ENCODE measurements around the gene ACTL7A.
"Not testable (repeated sequence)": the region's sequence is repeated elsewhere in the genome, so short reads cannot be mapped to it uniquely, and the experiment has no call there.

The ACTL7A gene

GRCh38 chr9:108880738-108881316 lies 18.8 kb downstream of the ACTL7A start:
- no peak for DNase-seq

GRCh38 chr9:108882052-108882888 lies 20.2 kb downstream of the ACTL7A start:
- DNase-seq: no peak

- no peak for DNase-seq
These were observed 21.0 kb downstream of the ACTL7A start for GRCh38 chr9:108883085-108883484.

- no peak for DNase-seq
These were observed 22.6 kb downstream of the ACTL7A start for GRCh38 chr9:108884701-108885100.

- DNase-seq: no peak
These were observed 23.7 kb downstream of the ACTL7A start for GRCh38 chr9:108885643-108886348.

- not testable (repeated sequence) for DNase-seq
These were observed 24.7 kb downstream of the ACTL7A start for GRCh38 chr9:108886594-108887271.

- DNase-seq: no peak
These were observed 27.6 kb downstream of the ACTL7A start for GRCh38 chr9:108889649-108890067.

GRCh38 chr9:108894225-108894997 lies 32.3 kb downstream of the ACTL7A start:
- no peak for DNase-seq

- DNase-seq: no peak
These were observed 35.4 kb downstream of the ACTL7A start for GRCh38 chr9:108897324-108898096.

- DNase-seq: not testable (repeated sequence)
These were observed 37.1 kb downstream of the ACTL7A start for GRCh38 chr9:108899023-108899695.

GRCh38 chr9:108900176-108900575 lies 38.1 kb downstream of the ACTL7A start:
- DNase-seq: no peak

GRCh38 chr9:108903420-108904103 lies 41.5 kb downstream of the ACTL7A start:
- no peak for DNase-seq

GRCh38 chr9:108904161-108904560 lies 42.1 kb downstream of the ACTL7A start:
- DNase-seq: no peak

- DNase-seq: no peak
These were observed 43.4 kb downstream of the ACTL7A start for GRCh38 chr9:108905494-108905893.

- DNase-seq: no peak
These were observed 48.3 kb downstream of the ACTL7A start for GRCh38 chr9:108910402-108910801.

GRCh38 chr9:108910914-108911313 lies 48.8 kb downstream of the ACTL7A start:
- no peak for DNase-seq

- DNase-seq: peak; percentile 42
These were observed 49.8 kb downstream of the ACTL7A start for GRCh38 chr9:108911820-108912219.
